Upper lobe of left lung (tissue), 4 donors: ENCODE results near the gene MTFMT.

Experiments used
- CTCF ChIP-seq, 6 experiments: fragments of 450-650 bp in 4 of 6; fragments of 200-600 bp in 2 of 6; sonication (generic) in 2 of 6; IDR thresholded peaks; one replicate each; pipeline ENCODE4 v1.5.1; 2016 to 2019; ENCODE audit warnings: antibody characterized with exemption in 6 of 6
- POLR2A ChIP-seq, 4 donors: fragments of 450-650 bp; IDR thresholded peaks; one replicate each; pipeline ENCODE4 v1.5.1; 2016 to 2017; ENCODE audit warnings: antibody characterized with exemption in 4 of 4, mild to moderate bottlenecking in 2 of 4

- TF ChIP-seq CTCF (IDR thresholded peaks at IDR 0.05) (no peak), POLR2A (IDR thresholded peaks at IDR 0.05) (no peak)
Observed at GRCh38 chr15:65058394-65059368, 29.2 kb upstream of the MTFMT start.
